Keratinocyte (primary cell): ENCODE results near the gene ANAPC10. TPM values are rescaled to one million over a fixed set of nuclear protein-coding genes. Genes with fewer than 3 reads are reported as not detected.
A peak's percentile ranks its signal among the peaks of the same experiment; 100 is the strongest.

ENCODE experiments used
- DNase-seq: peaks from one replicate; pipeline ENCODE4 v3.0.0-alpha.2; 2011; ENCODE audit warnings: low read depth, missing footprints, low spot score
- FAIRE-seq: peaks from 2 replicates; lab custom pipeline; 2011; peaks lifted over from hg19 to GRCh38; lab: Jason Lieb, UNC
- H2AFZ ChIP-seq: 2 replicates; pipeline ENCODE4 v1.6.0; 2012; ENCODE audit warnings: low read length, control low read depth, inconsistent platforms; ENCODE audit not compliant: control insufficient read depth
- H3K27ac ChIP-seq: 2 replicates; pipeline ENCODE4 v1.5.1; 2011; ENCODE audit warnings: low read length; ENCODE audit not compliant: control insufficient read depth, insufficient read depth
- H3K27me3 ChIP-seq: 3 replicates; pipeline ENCODE4 v1.6.0; 2011; ENCODE audit warnings: low read length; ENCODE audit not compliant: control insufficient read depth, insufficient read depth; ENCODE audit errors: extremely low read depth
- H3K36me3 ChIP-seq, 2 experiments: 2 replicates in 1 of 2; 3 replicates in 1 of 2; pipeline ENCODE4 v1.5.1; 2011; ENCODE audit warnings: low read length in 2 of 2, mild to moderate bottlenecking in 1 of 2; ENCODE audit not compliant: control insufficient read depth in 2 of 2, insufficient read depth in 2 of 2; ENCODE audit errors: extremely low read depth in 1 of 2
- H3K4me1 ChIP-seq: 3 replicates; pipeline ENCODE4 v1.5.1; 2011; ENCODE audit warnings: low read length; ENCODE audit not compliant: control insufficient read depth, insufficient read depth; ENCODE audit errors: extremely low read depth
- H3K4me2 ChIP-seq: 3 replicates; pipeline ENCODE4 v1.6.0; 2011; ENCODE audit warnings: low read depth, low read length; ENCODE audit not compliant: control insufficient read depth, insufficient read depth; ENCODE audit errors: extremely low read depth
- H3K4me3 ChIP-seq, 3 experiments: fragments of 200-600 bp in 1 of 3; sonication (generic) in 1 of 3; 2 replicates in 2 of 3; 3 replicates in 1 of 3; pipeline ENCODE4 v1.5.1; 2011 to 2016; ENCODE audit warnings: low read length in 3 of 3, mild to moderate bottlenecking in 3 of 3, control low read depth in 2 of 3, inconsistent platforms in 1 of 3, low read depth in 1 of 3, mixed read lengths in 1 of 3, mixed run types in 1 of 3, moderate library complexity in 1 of 3; ENCODE audit not compliant: control insufficient read depth in 2 of 3, insufficient read depth in 2 of 3; ENCODE audit errors: extremely low read depth in 1 of 3
- H3K79me2 ChIP-seq: 2 replicates; pipeline ENCODE4 v1.6.0; 2012; ENCODE audit warnings: low read length; ENCODE audit not compliant: control insufficient read depth, insufficient read depth
- H3K9ac ChIP-seq: 3 replicates; pipeline ENCODE4 v1.6.0; 2011; ENCODE audit warnings: low read length; ENCODE audit not compliant: control insufficient read depth, insufficient read depth; ENCODE audit errors: extremely low read depth
- H3K9me1 ChIP-seq: 3 replicates; pipeline ENCODE4 v1.6.0; 2011; ENCODE audit warnings: low read length; ENCODE audit not compliant: control insufficient read depth, insufficient read depth; ENCODE audit errors: extremely low read depth
- H3K9me3 ChIP-seq: 2 replicates; pipeline ENCODE4 v1.5.1; 2012; ENCODE audit warnings: low read depth, low read length; ENCODE audit not compliant: control insufficient read depth
- H4K20me1 ChIP-seq: 3 replicates; pipeline ENCODE4 v1.6.0; 2011; ENCODE audit warnings: low read length; ENCODE audit not compliant: control insufficient read depth, insufficient read depth; ENCODE audit errors: extremely low read depth
- EZH2 ChIP-seq: IDR thresholded peaks from one replicate; pipeline ENCODE4 v1.6.1; 2012; ENCODE audit warnings: inconsistent platforms, mild to moderate bottlenecking, low read length, moderate library complexity
- dilution Hi-C: fragments of 300-500 bp; cut with MboI; formaldehyde crosslinking; loops from one replicate; pipeline ENCODE4 v1.7.0; 2020; ENCODE audit warnings: low sequenced_read_pairs; ENCODE audit not compliant: extremely low pct_ligation_motif_present
- polyA plus RNA-seq, 5 experiments: library from polyadenylated mRNA; depleted of rRNA in 3 of 5; stranded (reverse) in 3 of 5; stranded (forward) in 1 of 5; unstranded in 1 of 5; fragments of >200 nt; gene quantifications; 1 replicate in 1 of 5; 2 replicates in 3 of 5; 3 replicates in 1 of 5; pipeline versions ENCODE4 v1.2.1 to v1.2.3, GENCODE V29; 2011 to 2012; ENCODE audit warnings: missing spikeins in 2 of 5, low read depth in 1 of 5, low replicate concordance in 1 of 5
- TF ChIP-seq, protein P1 (sequence below), 3 experiments: IDR thresholded peaks in 1 of 3; conservative IDR thresholded peaks in 1 of 3; optimal IDR thresholded peaks in 1 of 3; 2 replicates in 2 of 3; 3 replicates in 1 of 3; pipeline versions ENCODE3 to v1.5.1; 2011; ENCODE audit warnings: low read length in 3 of 3, mild to moderate bottlenecking in 3 of 3, moderate library complexity in 2 of 3, control low read depth in 1 of 3, inconsistent platforms in 1 of 3; ENCODE audit not compliant: insufficient read depth in 2 of 3; ENCODE audit errors: extremely low read depth in 1 of 3

Gene ANAPC10
- polyA plus RNA-seq, 1 donor (not counting 4 experiments of a cell fraction or from before 2014, with no cell fraction given) = 34.3 TPM

DNA sequence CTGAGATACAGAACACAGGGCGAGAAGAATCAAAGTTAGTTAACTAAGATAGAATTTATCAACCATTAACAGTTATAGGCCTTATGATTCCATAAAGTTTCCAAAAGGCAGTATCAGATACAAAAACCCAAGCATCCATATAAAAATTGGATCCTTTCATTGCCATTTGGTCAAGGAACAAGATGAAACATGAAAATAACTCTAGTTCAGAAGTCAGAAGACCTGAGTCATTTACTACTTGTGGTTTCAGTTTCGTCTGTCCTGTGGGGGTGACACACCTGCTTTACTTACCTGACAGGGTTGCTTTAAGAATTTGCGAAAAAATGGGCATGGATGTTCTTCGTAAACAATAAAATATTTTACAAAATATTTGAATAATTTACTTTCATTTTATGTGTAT is 130.8 kb downstream of the ANAPC10 start:
- H2AFZ ChIP-seq = peak overlapping the region; percentile 33
- peaks cover 12% of the 10 kb centered on the region for H3K4me1 ChIP-seq
- peak; percentile 94 for FAIRE-seq
- H3K79me2 ChIP-seq = no peaks in the 10 kb centered on the region
- no peaks in the 10 kb centered on the region for H3K36me3 ChIP-seq
- H3K9me3 ChIP-seq = no peaks in the 10 kb centered on the region
- peak overlapping the region; percentile 62 for H3K4me2 ChIP-seq
- TF ChIP-seq EZH2 = no peak
- TF ChIP-seq, protein P1, sequence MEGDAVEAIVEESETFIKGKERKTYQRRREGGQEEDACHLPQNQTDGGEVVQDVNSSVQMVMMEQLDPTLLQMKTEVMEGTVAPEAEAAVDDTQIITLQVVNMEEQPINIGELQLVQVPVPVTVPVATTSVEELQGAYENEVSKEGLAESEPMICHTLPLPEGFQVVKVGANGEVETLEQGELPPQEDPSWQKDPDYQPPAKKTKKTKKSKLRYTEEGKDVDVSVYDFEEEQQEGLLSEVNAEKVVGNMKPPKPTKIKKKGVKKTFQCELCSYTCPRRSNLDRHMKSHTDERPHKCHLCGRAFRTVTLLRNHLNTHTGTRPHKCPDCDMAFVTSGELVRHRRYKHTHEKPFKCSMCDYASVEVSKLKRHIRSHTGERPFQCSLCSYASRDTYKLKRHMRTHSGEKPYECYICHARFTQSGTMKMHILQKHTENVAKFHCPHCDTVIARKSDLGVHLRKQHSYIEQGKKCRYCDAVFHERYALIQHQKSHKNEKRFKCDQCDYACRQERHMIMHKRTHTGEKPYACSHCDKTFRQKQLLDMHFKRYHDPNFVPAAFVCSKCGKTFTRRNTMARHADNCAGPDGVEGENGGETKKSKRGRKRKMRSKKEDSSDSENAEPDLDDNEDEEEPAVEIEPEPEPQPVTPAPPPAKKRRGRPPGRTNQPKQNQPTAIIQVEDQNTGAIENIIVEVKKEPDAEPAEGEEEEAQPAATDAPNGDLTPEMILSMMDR (optimal IDR thresholded peaks at IDR 0.05 in 1 of 3, IDR thresholded peaks at IDR 0.05 in 1 of 3, conservative IDR thresholded peaks at IDR 0.05 in 1 of 3; ENCODE audit: extremely low read depth in 1 of 3, insufficient read depth in 2 of 3, low read length in 3 of 3) = no peak
- H4K20me1 ChIP-seq = no peaks in the 10 kb centered on the region
- DNase-seq = peak; percentile 33
- no peaks in the 10 kb centered on the region for H3K27me3 ChIP-seq
- no peaks in the 10 kb centered on the region for H3K9me1 ChIP-seq
- dilution Hi-C loops = no loop called here
- H3K27ac ChIP-seq = no peak overlapping the region
- H3K4me3 ChIP-seq = peak overlapping the region in 1 of 3 experiments; percentile 29
- H3K9ac ChIP-seq = no peak overlapping the region

DNA sequence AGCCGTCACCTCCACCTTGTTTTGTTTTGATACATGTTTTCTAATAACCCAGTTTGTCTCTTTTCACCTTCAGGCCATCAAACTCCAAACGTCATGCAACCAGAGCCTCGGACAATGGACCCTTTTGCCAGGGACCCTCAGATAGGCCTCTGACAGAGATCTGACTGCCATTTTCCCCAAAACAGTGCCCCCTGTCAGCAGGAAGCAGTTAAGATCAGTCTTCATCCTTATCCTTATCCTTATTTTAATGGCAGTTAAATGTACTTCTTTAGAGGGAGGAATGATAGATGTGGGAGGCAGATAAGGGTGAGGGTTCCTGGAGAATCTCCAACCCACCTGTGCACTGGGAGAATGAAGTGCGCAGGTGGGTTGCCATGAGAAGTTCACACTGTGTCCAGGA is 135.7 kb downstream of the ANAPC10 start:
- Histone ChIP-seq H3K27me3 (no peaks in the 10 kb centered on the region), H3K4me3 (no peak overlapping the region), H2AFZ (no peak overlapping the region), H3K79me2 (no peaks in the 10 kb centered on the region), H3K36me3 (no peaks in the 10 kb centered on the region), H3K9me1 (no peaks in the 10 kb centered on the region), H3K9me3 (no peaks in the 10 kb centered on the region), H3K4me2 (no peak overlapping the region), H3K27ac (no peak overlapping the region), H3K9ac (no peak overlapping the region), H3K4me1 (peaks cover 7% of the 10 kb centered on the region), H4K20me1 (no peaks in the 10 kb centered on the region)
- TF ChIP-seq EZH2 = no peak
- TF ChIP-seq, protein P1 (optimal IDR thresholded peaks at IDR 0.05 in 1 of 3, IDR thresholded peaks at IDR 0.05 in 1 of 3, conservative IDR thresholded peaks at IDR 0.05 in 1 of 3; ENCODE audit: extremely low read depth in 1 of 3, insufficient read depth in 2 of 3, low read length in 3 of 3) = no peak
- FAIRE-seq (no peak), DNase-seq (no peak)
- dilution Hi-C loops = no loop called here
